ENCODE data around the gene ID3.

Gene ID3

GRCh38 chr1:23591460-23592208 lies 32.3 kb upstream of the ID3 start:
- H3K27ac ChIP-seq (ENCODE audit: extremely low read depth, low read depth, low read length): no peak overlapping the region
- ChIA-PET POLR2A (interaction anchor here (0.6 to 3.3 kb wide), 4 partner anchors 33 to 61 kb away, joined by 3 to 25 read pairs (median 6); partner anchors contain the start of genes E2F2 and ID3), CTCF (interaction anchor here (0.5 to 2.6 kb wide), 7 partner anchors 14 to 55 kb away, joined by 3 to 11 read pairs (median 3); no protein-coding TSS in a partner anchor)
- H3K4me1 ChIP-seq (ENCODE audit: control insufficient read depth, insufficient read depth, low read length): no peaks in the 10 kb centered on the region
- H3K4me3 ChIP-seq (ENCODE audit: low read depth, low read length): no peak overlapping the region
- peak; percentile 37 for TF ChIP-seq ZFHX2 (tag by site-specific recombination; conservative IDR thresholded peaks at IDR 0.05)
- peak; percentile 90 for TF ChIP-seq ZNF341 (tag by site-specific recombination; IDR thresholded peaks at IDR 0.05; ENCODE audit: low read depth)
- TF ChIP-seq ZNF169 (tag by site-specific recombination; IDR thresholded peaks at IDR 0.05): no peak
- TF ChIP-seq EGR2 (tag by site-specific recombination; IDR thresholded peaks at IDR 0.05; ENCODE audit: low read depth): peak; percentile 20; the same call in 1 of the 2 replicates
- TF ChIP-seq SCRT2 (tag by site-specific recombination; IDR thresholded peaks at IDR 0.05): peak; percentile 72
- TF ChIP-seq ZNF670 (tag by site-specific recombination; IDR thresholded peaks at IDR 0.05; ENCODE audit: low read depth): no peak
- TF ChIP-seq GLIS2 (tag by site-specific recombination; IDR thresholded peaks at IDR 0.05): 0 out of 2 replicates have a peak, but pooled peaks have one; percentile 14
- H3K9me3 ChIP-seq (ENCODE audit: control insufficient read depth, insufficient read depth, low read depth, low read length): no peaks in the 10 kb centered on the region
- H3K36me3 ChIP-seq (ENCODE audit: control insufficient read depth in 2 of 2, insufficient read depth in 1 of 2, low read length in 2 of 2): no peaks in the 10 kb centered on the region

DNA sequence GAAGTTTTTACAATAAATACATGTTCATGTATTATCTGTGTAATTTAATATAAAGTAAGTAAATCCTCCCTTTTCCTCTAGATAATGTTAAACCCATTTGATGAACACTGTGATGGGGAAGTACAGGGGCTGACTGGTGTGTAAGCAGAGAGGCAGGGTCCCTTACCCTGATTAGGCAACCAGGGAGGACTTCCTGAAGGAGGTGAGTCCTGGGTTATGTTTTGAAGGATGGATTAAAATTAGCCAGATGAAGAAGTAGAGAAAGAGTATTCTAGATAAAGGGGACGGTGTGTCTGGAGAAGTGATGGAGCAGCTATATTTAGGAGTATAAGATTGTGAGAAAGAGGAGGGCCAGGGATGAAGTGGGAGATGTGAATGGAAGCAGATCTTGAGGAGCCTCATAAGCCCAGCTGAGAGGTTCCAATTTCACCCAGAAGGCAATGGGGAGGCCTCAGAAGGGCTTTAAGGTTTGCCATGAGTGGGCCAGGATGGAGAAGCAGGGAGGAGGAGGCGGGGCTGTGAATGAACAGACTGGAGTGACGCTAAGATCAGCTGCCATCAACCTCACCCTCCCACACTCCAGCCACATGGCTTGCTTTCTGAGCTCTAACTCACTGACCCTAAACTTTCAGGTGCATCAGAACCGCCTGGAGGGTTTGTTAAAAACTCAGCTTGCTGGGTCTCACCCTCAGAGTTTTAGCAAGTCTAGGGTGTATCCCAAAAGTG lies 30.9 kb upstream of the ID3 start:
- no peaks in the 10 kb centered on the region for H3K36me3 ChIP-seq (ENCODE audit: control insufficient read depth in 2 of 2, insufficient read depth in 1 of 2, low read length in 2 of 2)
- H3K27ac ChIP-seq (ENCODE audit: extremely low read depth, low read depth, low read length): no peak overlapping the region
- ChIA-PET POLR2A (no interaction called here), CTCF (interaction anchor here (0.6 to 2.6 kb wide), 3 partner anchors 45 to 329 kb away, joined by 3 to 11 read pairs (median 3); no protein-coding TSS in a partner anchor)
- H3K4me1 ChIP-seq (ENCODE audit: control insufficient read depth, insufficient read depth, low read length): no peaks in the 10 kb centered on the region
- H3K4me3 ChIP-seq (ENCODE audit: low read depth, low read length): no peak overlapping the region
- TF ChIP-seq TSHZ1 (tag by site-specific recombination; IDR thresholded peaks at IDR 0.05; ENCODE audit: borderline replicate concordance) (no peak), EGR2 (tag by site-specific recombination; IDR thresholded peaks at IDR 0.05; ENCODE audit: low read depth) (0 out of 2 replicates have a peak, but pooled peaks have one; percentile 38), HOXC10 (CRISPR knock-in tag; IDR thresholded peaks at IDR 0.05) (no peak), ZNF146 (tag by site-specific recombination; IDR thresholded peaks at IDR 0.05) (no peak), ZNF10 (tag by site-specific recombination; IDR thresholded peaks at IDR 0.05) (peak; percentile 38; the same call in 1 of the 2 replicates), ZNF544 (tag by site-specific recombination; IDR thresholded peaks at IDR 0.05) (no peak), KLF10 (tag by site-specific recombination; IDR thresholded peaks at IDR 0.05) (no peak), ZFHX2 (tag by site-specific recombination; conservative IDR thresholded peaks at IDR 0.05) (peak; percentile 44; the same call in 1 of the 2 replicates), ZNF16 (tag by site-specific recombination; IDR thresholded peaks at IDR 0.05; ENCODE audit: low read depth) (no peak), ZNF121 (tag by site-specific recombination; IDR thresholded peaks at IDR 0.05) (no peak), ZNF366 (tag by site-specific recombination; conservative IDR thresholded peaks at IDR 0.05) (no peak), ZBTB1 (tag by site-specific recombination; IDR thresholded peaks at IDR 0.05) (no peak), ZNF600 (tag by site-specific recombination; IDR thresholded peaks at IDR 0.05) (no peak), ZSCAN30 (tag by site-specific recombination; IDR thresholded peaks at IDR 0.05) (no peak)
- TF ChIP-seq, protein P1, sequence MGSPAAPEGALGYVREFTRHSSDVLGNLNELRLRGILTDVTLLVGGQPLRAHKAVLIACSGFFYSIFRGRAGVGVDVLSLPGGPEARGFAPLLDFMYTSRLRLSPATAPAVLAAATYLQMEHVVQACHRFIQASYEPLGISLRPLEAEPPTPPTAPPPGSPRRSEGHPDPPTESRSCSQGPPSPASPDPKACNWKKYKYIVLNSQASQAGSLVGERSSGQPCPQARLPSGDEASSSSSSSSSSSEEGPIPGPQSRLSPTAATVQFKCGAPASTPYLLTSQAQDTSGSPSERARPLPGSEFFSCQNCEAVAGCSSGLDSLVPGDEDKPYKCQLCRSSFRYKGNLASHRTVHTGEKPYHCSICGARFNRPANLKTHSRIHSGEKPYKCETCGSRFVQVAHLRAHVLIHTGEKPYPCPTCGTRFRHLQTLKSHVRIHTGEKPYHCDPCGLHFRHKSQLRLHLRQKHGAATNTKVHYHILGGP (tag by site-specific recombination; IDR thresholded peaks at IDR 0.05): no peak
- TF ChIP-seq, protein P2, sequence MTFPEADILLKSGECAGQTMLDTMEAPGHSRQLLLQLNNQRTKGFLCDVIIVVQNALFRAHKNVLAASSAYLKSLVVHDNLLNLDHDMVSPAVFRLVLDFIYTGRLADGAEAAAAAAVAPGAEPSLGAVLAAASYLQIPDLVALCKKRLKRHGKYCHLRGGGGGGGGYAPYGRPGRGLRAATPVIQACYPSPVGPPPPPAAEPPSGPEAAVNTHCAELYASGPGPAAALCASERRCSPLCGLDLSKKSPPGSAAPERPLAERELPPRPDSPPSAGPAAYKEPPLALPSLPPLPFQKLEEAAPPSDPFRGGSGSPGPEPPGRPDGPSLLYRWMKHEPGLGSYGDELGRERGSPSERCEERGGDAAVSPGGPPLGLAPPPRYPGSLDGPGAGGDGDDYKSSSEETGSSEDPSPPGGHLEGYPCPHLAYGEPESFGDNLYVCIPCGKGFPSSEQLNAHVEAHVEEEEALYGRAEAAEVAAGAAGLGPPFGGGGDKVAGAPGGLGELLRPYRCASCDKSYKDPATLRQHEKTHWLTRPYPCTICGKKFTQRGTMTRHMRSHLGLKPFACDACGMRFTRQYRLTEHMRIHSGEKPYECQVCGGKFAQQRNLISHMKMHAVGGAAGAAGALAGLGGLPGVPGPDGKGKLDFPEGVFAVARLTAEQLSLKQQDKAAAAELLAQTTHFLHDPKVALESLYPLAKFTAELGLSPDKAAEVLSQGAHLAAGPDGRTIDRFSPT (tag by site-specific recombination; IDR thresholded peaks at IDR 0.05): no peak
- TF ChIP-seq, protein P3, sequence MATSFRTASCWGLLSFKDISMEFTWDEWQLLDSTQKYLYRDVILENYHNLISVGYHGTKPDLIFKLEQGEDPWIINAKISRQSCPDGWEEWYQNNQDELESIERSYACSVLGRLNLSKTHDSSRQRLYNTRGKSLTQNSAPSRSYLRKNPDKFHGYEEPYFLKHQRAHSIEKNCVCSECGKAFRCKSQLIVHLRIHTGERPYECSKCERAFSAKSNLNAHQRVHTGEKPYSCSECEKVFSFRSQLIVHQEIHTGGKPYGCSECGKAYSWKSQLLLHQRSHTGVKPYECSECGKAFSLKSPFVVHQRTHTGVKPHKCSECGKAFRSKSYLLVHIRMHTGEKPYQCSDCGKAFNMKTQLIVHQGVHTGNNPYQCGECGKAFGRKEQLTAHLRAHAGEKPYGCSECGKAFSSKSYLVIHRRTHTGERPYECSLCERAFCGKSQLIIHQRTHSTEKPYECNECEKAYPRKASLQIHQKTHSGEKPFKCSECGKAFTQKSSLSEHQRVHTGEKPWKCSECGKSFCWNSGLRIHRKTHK (tag by site-specific recombination; IDR thresholded peaks at IDR 0.05): no peak
- no peaks in the 10 kb centered on the region for H3K9me3 ChIP-seq (ENCODE audit: control insufficient read depth, insufficient read depth, low read depth, low read length)

Measured in HEK293 (cell line).